GM21381 (cell line): ENCODE data around the gene CLCN2.

ENCODE experiments used
- ATAC-seq: cut with Tn5 transposase; IDR thresholded peaks from one replicate; pipeline ENCODE4 v1.9.1; 2021; ENCODE audit warnings: mild to moderate bottlenecking, moderate library complexity; ENCODE audit not compliant: unreplicated experiment

CLCN2 gene

GRCh38 chr3:184361932-184362667 lies 695 bp upstream of the CLCN2 start:
- peak; percentile 4 for ATAC-seq

GRCh38 chr3:184360929-184361531 lies 375 bp downstream of the CLCN2 start:
- peak; percentile 0 for ATAC-seq

GRCh38 chr3:184360070-184360928 lies 1.1 kb downstream of the CLCN2 start:
- no peak for ATAC-seq

- no peak for ATAC-seq
Observed at GRCh38 chr3:184359610-184360009, 1.8 kb downstream of the CLCN2 start.

GRCh38 chr3:184358921-184359350 lies 2.5 kb downstream of the CLCN2 start:
- ATAC-seq, result no peak

GRCh38 chr3:184358124-184358767 lies 3.2 kb downstream of the CLCN2 start:
- ATAC-seq, result no peak

- no peak for ATAC-seq
Observed at GRCh38 chr3:184357248-184358123, 3.9 kb downstream of the CLCN2 start.

- ATAC-seq, result no peak
Observed at GRCh38 chr3:184355261-184356040, 6.0 kb downstream of the CLCN2 start.

- no peak for ATAC-seq
Observed at GRCh38 chr3:184354754-184355153, 6.7 kb downstream of the CLCN2 start.

- ATAC-seq, result no peak
Observed at GRCh38 chr3:184354121-184354728, 7.2 kb downstream of the CLCN2 start.

- ATAC-seq, result no peak
Observed at GRCh38 chr3:184353546-184353941, 7.9 kb downstream of the CLCN2 start.

- no peak for ATAC-seq
Observed at GRCh38 chr3:184352897-184353545, 8.4 kb downstream of the CLCN2 start.

- no peak for ATAC-seq
Observed at GRCh38 chr3:184352149-184352785, 9.1 kb downstream of the CLCN2 start.

GRCh38 chr3:184351511-184352148 lies 9.8 kb downstream of the CLCN2 start:
- ATAC-seq, result no peak

- no peak for ATAC-seq
Observed at GRCh38 chr3:184350618-184351017, 10.8 kb downstream of the CLCN2 start.

- no peak for ATAC-seq
Observed at GRCh38 chr3:184349563-184350470, 11.6 kb downstream of the CLCN2 start.

GRCh38 chr3:184348057-184348382 lies 13.4 kb downstream of the CLCN2 start:
- no peak for ATAC-seq
